Measurements from ENCODE around the gene HMGCL. TPM values are rescaled to one million over a fixed set of nuclear protein-coding genes. Genes with fewer than 3 reads are reported as not detected.
"Not testable (repeated sequence)": the region's sequence is repeated elsewhere in the genome, so short reads cannot be mapped to it uniquely, and the experiment has no call there.

The HMGCL gene
- polyA plus RNA-seq, 1 donor (not counting 4 experiments of a cell fraction or from before 2014, with no cell fraction given), result 24.1 TPM

DNA sequence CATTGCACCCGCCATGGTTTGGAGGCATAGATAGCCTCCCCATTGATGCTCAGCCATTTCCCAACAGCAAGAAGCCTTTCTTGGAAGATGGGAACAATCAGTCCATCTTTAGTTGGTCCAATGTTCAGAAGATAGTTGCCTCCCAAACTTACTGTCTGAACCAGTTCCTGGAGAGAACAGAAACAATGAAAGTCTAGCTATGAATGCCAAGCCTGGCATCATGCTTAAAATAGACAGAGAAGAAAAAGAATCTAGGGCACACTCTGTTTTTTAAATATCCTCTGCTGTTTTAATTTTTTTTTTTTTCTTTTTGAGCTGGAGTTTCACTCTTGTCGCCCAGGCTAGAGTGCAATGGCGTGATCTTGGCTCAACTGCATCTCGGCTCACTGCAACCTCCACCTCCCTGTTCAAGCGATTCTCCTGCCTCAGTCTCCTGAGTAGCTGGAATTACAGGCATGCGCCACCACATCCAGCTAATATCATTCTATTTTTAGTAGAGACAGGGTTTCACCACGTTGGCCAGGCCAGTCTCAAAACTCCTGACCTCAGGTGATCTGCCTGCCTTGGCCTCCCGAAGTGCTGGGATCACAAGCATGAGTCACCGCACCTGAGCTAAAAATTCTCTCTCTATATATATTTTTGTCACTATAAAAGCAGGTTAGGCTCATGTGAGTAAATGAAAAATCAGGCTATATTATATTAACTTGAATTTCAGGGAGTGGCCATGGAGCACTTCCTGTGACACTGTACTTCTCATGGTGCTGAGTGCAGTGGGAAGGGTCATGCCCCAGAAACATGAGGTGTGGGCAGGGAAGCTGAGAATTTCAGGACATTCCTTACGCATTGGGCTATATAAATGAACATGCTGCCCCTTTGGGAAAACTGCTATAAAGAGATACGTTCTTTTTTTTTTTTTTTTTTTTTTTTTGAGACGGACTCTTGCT, 23.7 kb upstream of the HMGCL start:
- no peaks in the 10 kb centered on the region for H3K9me3 ChIP-seq (ENCODE audit: control insufficient read depth, low read depth, low read length)
- no peak overlapping the region for H3K9ac ChIP-seq (ENCODE audit: control insufficient read depth, extremely low read depth, insufficient read depth, low read length)
- no peak overlapping the region for H2AFZ ChIP-seq (ENCODE audit: control insufficient read depth, low read length)
- H3K27ac ChIP-seq (ENCODE audit: control insufficient read depth, insufficient read depth, low read length), result no peak overlapping the region
- H3K4me1 ChIP-seq (ENCODE audit: control insufficient read depth, extremely low read depth, insufficient read depth, low read length), result no peaks in the 10 kb centered on the region
- no peak overlapping the region for H3K4me3 ChIP-seq (ENCODE audit: control insufficient read depth in 2 of 3, extremely low read depth in 1 of 3, insufficient read depth in 2 of 3, low read depth in 1 of 3, low read length in 3 of 3)
- H4K20me1 ChIP-seq (ENCODE audit: control insufficient read depth, extremely low read depth, insufficient read depth, low read length), result no peaks in the 10 kb centered on the region
- DNase-seq (ENCODE audit: low read depth, low spot score), result no peak
- FAIRE-seq, result no peak
- dilution Hi-C loops (cut with MboI; ENCODE audit: extremely low pct_ligation_motif_present, low sequenced_read_pairs), result no loop called here
- no peaks in the 10 kb centered on the region for H3K36me3 ChIP-seq (ENCODE audit: control insufficient read depth in 2 of 2, extremely low read depth in 1 of 2, insufficient read depth in 2 of 2, low read length in 2 of 2)
- H3K79me2 ChIP-seq (ENCODE audit: control insufficient read depth, insufficient read depth, low read length), result no peaks in the 10 kb centered on the region
- TF ChIP-seq CTCF (optimal IDR thresholded peaks at IDR 0.05 in 1 of 3, IDR thresholded peaks at IDR 0.05 in 1 of 3, conservative IDR thresholded peaks at IDR 0.05 in 1 of 3; ENCODE audit: extremely low read depth in 1 of 3, insufficient read depth in 2 of 3, low read length in 3 of 3) (no peak), EZH2 (IDR thresholded peaks at IDR 0.05; ENCODE audit: low read length) (no peak)
- no peaks in the 10 kb centered on the region for H3K27me3 ChIP-seq (ENCODE audit: control insufficient read depth, extremely low read depth, insufficient read depth, low read length)
- no peaks in the 10 kb centered on the region for H3K9me1 ChIP-seq (ENCODE audit: control insufficient read depth, extremely low read depth, insufficient read depth, low read length)
- H3K4me2 ChIP-seq (ENCODE audit: control insufficient read depth, extremely low read depth, insufficient read depth, low read depth, low read length), result no peak overlapping the region

GRCh38 chr1:23847482-23848095, 22.4 kb upstream of the HMGCL start:
- H3K4me1 ChIP-seq (ENCODE audit: control insufficient read depth, extremely low read depth, insufficient read depth, low read length); H3K4me2 ChIP-seq (ENCODE audit: control insufficient read depth, extremely low read depth, insufficient read depth, low read depth, low read length); H3K36me3 ChIP-seq (ENCODE audit: control insufficient read depth in 2 of 2, extremely low read depth in 1 of 2, insufficient read depth in 2 of 2, low read length in 2 of 2); dilution Hi-C loops (cut with MboI; ENCODE audit: extremely low pct_ligation_motif_present, low sequenced_read_pairs); DNase-seq (ENCODE audit: low read depth, low spot score); FAIRE-seq; H3K4me3 ChIP-seq (ENCODE audit: control insufficient read depth in 2 of 3, extremely low read depth in 1 of 3, insufficient read depth in 2 of 3, low read depth in 1 of 3, low read length in 3 of 3); H2AFZ ChIP-seq (ENCODE audit: control insufficient read depth, low read length); H3K9me1 ChIP-seq (ENCODE audit: control insufficient read depth, extremely low read depth, insufficient read depth, low read length); H3K27me3 ChIP-seq (ENCODE audit: control insufficient read depth, extremely low read depth, insufficient read depth, low read length); H4K20me1 ChIP-seq (ENCODE audit: control insufficient read depth, extremely low read depth, insufficient read depth, low read length); H3K79me2 ChIP-seq (ENCODE audit: control insufficient read depth, insufficient read depth, low read length); H3K9me3 ChIP-seq (ENCODE audit: control insufficient read depth, low read depth, low read length); H3K27ac ChIP-seq (ENCODE audit: control insufficient read depth, insufficient read depth, low read length); H3K9ac ChIP-seq (ENCODE audit: control insufficient read depth, extremely low read depth, insufficient read depth, low read length): not testable (repeated sequence)

Measured in keratinocyte (primary cell).